ENCODE results near the gene CERS6. TPM values are rescaled to one million over a fixed set of nuclear protein-coding genes. Genes with fewer than 3 reads are reported as not detected.

The CERS6 gene
- total RNA-seq, 1 donor = 23.9 TPM

DNA sequence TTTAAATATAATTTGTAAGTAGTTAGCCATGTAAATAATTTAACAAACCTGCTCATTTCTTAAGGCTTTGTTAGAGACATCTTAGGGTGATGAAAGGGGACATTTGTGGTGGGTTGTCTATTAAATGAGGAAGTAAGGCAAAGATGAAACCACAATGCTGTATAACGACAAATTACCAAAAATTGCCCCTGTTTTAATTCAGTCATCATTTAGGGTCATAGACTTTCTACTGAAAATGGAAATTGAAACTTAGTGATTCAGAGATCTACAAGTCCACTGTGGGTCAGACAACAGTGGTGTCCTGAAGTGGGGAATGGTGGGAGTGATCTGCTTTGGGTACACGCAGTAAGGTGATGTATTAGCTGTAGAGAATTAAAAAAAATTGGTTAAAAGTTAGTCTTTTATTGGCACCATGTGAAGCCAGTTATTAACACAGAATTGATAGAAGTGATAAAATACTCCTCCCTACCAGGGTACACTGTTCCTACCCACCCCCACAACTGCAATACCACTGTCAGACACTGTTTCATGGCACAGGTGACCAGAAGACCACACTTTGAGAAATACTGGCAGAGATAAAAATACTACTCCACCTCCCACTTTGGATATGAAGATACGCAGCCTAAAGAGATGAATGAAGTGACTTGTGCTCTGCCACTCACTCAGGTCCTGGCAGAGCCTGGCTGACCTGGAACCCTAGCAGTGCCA is 13.4 kb downstream of the CERS6 start:
- Histone ChIP-seq H3K79me2 (ENCODE audit: insufficient read depth, low read length) (peaks cover 28% of the 10 kb centered on the region), H3K27ac (ENCODE audit: low read depth, low read length) (no peak overlapping the region), H3K4me3 (ENCODE audit: insufficient read depth, low read length) (no peak overlapping the region), H3K4me1 (ENCODE audit: insufficient read depth, low read length) (peaks cover 11% of the 10 kb centered on the region), H3K4me2 (ENCODE audit: insufficient read depth, low read length) (no peak overlapping the region), H3K36me3 (ENCODE audit: insufficient read depth, low read length) (no peaks in the 10 kb centered on the region), H2AFZ (ENCODE audit: low read length) (no peak overlapping the region), H3K9me3 (ENCODE audit: low read depth, low read length) (no peaks in the 10 kb centered on the region), H4K20me1 (ENCODE audit: insufficient read depth, low read length) (peaks cover 2% of the 10 kb centered on the region), H3K27me3 (ENCODE audit: insufficient read depth, low read length) (no peaks in the 10 kb centered on the region)
- TF ChIP-seq, protein P1, sequence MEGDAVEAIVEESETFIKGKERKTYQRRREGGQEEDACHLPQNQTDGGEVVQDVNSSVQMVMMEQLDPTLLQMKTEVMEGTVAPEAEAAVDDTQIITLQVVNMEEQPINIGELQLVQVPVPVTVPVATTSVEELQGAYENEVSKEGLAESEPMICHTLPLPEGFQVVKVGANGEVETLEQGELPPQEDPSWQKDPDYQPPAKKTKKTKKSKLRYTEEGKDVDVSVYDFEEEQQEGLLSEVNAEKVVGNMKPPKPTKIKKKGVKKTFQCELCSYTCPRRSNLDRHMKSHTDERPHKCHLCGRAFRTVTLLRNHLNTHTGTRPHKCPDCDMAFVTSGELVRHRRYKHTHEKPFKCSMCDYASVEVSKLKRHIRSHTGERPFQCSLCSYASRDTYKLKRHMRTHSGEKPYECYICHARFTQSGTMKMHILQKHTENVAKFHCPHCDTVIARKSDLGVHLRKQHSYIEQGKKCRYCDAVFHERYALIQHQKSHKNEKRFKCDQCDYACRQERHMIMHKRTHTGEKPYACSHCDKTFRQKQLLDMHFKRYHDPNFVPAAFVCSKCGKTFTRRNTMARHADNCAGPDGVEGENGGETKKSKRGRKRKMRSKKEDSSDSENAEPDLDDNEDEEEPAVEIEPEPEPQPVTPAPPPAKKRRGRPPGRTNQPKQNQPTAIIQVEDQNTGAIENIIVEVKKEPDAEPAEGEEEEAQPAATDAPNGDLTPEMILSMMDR (IDR thresholded peaks at IDR 0.05; ENCODE audit: extremely low read depth, low read depth, low read length) = no peak
- no peak for DNase-seq (ENCODE audit: insufficient read length, low spot score, missing footprints)

DNA sequence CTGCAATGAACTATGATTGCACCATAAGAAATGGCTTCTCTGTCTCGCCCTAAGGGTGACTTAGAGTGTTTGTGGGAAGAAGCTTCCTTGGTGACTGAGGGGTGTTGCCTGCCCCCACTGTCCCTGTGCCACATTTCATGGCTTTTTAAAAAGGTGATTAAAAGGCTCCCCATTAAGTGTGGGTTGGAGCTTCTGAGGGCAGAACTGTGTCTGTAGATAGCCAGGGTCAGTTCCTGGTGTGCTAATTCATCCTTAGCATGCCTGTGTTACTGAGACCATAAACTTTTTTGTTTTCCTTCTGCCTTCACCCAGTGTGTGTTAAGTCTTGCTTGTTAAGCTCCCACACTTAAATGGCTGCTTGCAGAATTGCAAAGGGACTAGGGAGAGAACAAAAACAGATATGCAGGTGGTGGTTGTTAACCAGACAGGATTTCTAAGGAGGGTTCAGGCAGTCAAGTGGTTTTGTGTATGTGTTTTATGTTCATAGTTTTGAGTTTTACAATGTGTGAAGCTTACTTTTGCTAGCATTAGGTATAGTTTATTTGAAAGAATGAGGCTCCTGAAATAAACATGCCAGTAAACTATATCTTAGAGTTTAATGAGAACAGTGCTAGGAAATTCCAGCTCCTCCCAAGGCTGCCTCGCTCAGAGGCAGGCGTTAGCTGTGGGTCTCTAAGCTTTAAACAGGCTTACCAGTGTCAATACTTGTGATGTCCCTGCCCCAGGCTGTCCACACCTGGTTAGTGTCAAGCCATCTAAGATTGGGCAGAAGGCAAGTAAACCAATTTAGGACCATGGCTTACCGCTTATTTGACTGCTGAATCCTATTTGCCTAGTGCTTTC is 14.5 kb downstream of the CERS6 start:
- H3K4me1 ChIP-seq (ENCODE audit: insufficient read depth, low read length) = peaks cover 11% of the 10 kb centered on the region
- H3K27ac ChIP-seq (ENCODE audit: low read depth, low read length) = no peak overlapping the region
- peaks cover 28% of the 10 kb centered on the region for H3K79me2 ChIP-seq (ENCODE audit: insufficient read depth, low read length)
- H3K4me2 ChIP-seq (ENCODE audit: insufficient read depth, low read length) = no peak overlapping the region
- no peaks in the 10 kb centered on the region for H3K36me3 ChIP-seq (ENCODE audit: insufficient read depth, low read length)
- H3K9me3 ChIP-seq (ENCODE audit: low read depth, low read length) = no peaks in the 10 kb centered on the region
- no peak for DNase-seq (ENCODE audit: insufficient read length, low spot score, missing footprints)
- peaks cover 2% of the 10 kb centered on the region for H4K20me1 ChIP-seq (ENCODE audit: insufficient read depth, low read length)
- TF ChIP-seq, protein P1 (IDR thresholded peaks at IDR 0.05; ENCODE audit: extremely low read depth, low read depth, low read length) = no peak
- H2AFZ ChIP-seq (ENCODE audit: low read length) = no peak overlapping the region
- no peaks in the 10 kb centered on the region for H3K27me3 ChIP-seq (ENCODE audit: insufficient read depth, low read length)
- no peak overlapping the region for H3K4me3 ChIP-seq (ENCODE audit: insufficient read depth, low read length)

DNA sequence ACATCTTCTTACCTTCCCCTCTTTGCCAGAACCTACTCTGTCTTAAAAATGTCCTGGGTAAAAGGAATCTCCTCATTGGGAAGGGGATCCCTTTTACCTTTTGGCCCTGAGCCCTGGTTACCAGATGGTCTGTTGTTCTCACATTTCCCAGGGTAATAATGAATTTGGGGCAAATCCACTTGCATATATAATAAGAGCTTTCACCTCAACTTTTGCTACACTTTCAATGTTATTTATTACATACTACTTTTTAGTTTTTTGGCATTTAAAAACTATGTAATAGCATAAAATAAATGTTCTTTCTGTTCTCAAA is 15.0 kb downstream of the CERS6 start:
- Histone ChIP-seq H3K4me3 (ENCODE audit: insufficient read depth, low read length) (no peak overlapping the region), H3K9me3 (ENCODE audit: low read depth, low read length) (no peaks in the 10 kb centered on the region), H3K27me3 (ENCODE audit: insufficient read depth, low read length) (no peaks in the 10 kb centered on the region), H4K20me1 (ENCODE audit: insufficient read depth, low read length) (peaks cover 2% of the 10 kb centered on the region), H3K27ac (ENCODE audit: low read depth, low read length) (no peak overlapping the region), H2AFZ (ENCODE audit: low read length) (no peak overlapping the region), H3K79me2 (ENCODE audit: insufficient read depth, low read length) (peaks cover 28% of the 10 kb centered on the region), H3K36me3 (ENCODE audit: insufficient read depth, low read length) (no peaks in the 10 kb centered on the region), H3K4me2 (ENCODE audit: insufficient read depth, low read length) (no peak overlapping the region), H3K4me1 (ENCODE audit: insufficient read depth, low read length) (peaks cover 10% of the 10 kb centered on the region)
- TF ChIP-seq, protein P1 (IDR thresholded peaks at IDR 0.05; ENCODE audit: extremely low read depth, low read depth, low read length) = no peak
- DNase-seq (ENCODE audit: insufficient read length, low spot score, missing footprints) = no peak

DNA sequence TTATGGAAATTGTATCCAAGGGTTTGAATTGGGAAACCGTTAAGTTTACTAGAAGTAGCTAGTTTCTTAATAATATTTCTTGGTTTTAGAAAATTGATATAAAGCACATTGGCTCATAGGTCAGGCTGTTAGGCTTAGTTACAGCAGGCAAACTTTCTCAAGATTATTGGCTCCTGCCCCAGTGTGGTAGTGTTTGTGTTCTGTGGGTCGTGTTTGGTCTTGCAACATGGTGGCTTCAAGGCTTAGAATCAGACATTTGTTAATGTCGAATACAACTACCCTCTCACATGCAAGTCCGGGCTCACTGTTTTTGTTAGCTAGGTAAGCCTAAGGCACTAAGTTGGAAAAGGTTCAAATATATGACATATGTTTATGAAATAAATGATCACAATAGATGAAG is 19.6 kb downstream of the CERS6 start:
- H3K27me3 ChIP-seq (ENCODE audit: insufficient read depth, low read length) = no peaks in the 10 kb centered on the region
- H3K4me1 ChIP-seq (ENCODE audit: insufficient read depth, low read length) = no peaks in the 10 kb centered on the region
- peaks cover 7% of the 10 kb centered on the region for H4K20me1 ChIP-seq (ENCODE audit: insufficient read depth, low read length)
- TF ChIP-seq, protein P1 (IDR thresholded peaks at IDR 0.05; ENCODE audit: extremely low read depth, low read depth, low read length) = no peak
- H3K9me3 ChIP-seq (ENCODE audit: low read depth, low read length) = no peaks in the 10 kb centered on the region
- DNase-seq (ENCODE audit: insufficient read length, low spot score, missing footprints) = no peak
- H2AFZ ChIP-seq (ENCODE audit: low read length) = no peak overlapping the region
- H3K79me2 ChIP-seq (ENCODE audit: insufficient read depth, low read length) = peaks cover 17% of the 10 kb centered on the region
- no peak overlapping the region for H3K4me2 ChIP-seq (ENCODE audit: insufficient read depth, low read length)
- no peak overlapping the region for H3K4me3 ChIP-seq (ENCODE audit: insufficient read depth, low read length)
- H3K27ac ChIP-seq (ENCODE audit: low read depth, low read length) = no peak overlapping the region
- H3K36me3 ChIP-seq (ENCODE audit: insufficient read depth, low read length) = no peaks in the 10 kb centered on the region

Data from osteoblast (primary cell).